ENCODE results near the gene PPP1R14C.
"Not testable (repeated sequence)": the region's sequence is repeated elsewhere in the genome, so short reads cannot be mapped to it uniquely, and the experiment has no call there.

PPP1R14C gene

GRCh38 chr6:150186129-150186898 lies 43.5 kb downstream of the PPP1R14C start:
- no peak overlapping the region for H3K4me3 ChIP-seq (replicated peaks; ENCODE audit: low read depth, low read length)
- no peak for TF ChIP-seq CTCF (IDR thresholded peaks at IDR 0.05; ENCODE audit: low read depth, low read length, missing control alignments)

GRCh38 chr6:150187433-150187832 lies 44.6 kb downstream of the PPP1R14C start:
- H3K4me3 ChIP-seq (replicated peaks; ENCODE audit: low read depth, low read length); DNase-seq (ENCODE audit: extremely low read depth, low read depth): not testable (repeated sequence)

More at GRCh38 chr6:150186129-150186898, 43.5 kb downstream of the PPP1R14C start:
- DNase-seq (ENCODE audit: extremely low read depth, low read depth): no peak

GRCh38 chr6:150189122-150189521 lies 46.3 kb downstream of the PPP1R14C start:
- TF ChIP-seq CTCF (IDR thresholded peaks at IDR 0.05; ENCODE audit: low read depth, low read length, missing control alignments): no peak
- H3K4me3 ChIP-seq (replicated peaks; ENCODE audit: low read depth, low read length): no peak overlapping the region
- DNase-seq (ENCODE audit: extremely low read depth, low read depth): no peak

- TF ChIP-seq CTCF (IDR thresholded peaks at IDR 0.05; ENCODE audit: low read depth, low read length, missing control alignments): no peak
- no peak for DNase-seq (ENCODE audit: extremely low read depth, low read depth)
- H3K4me3 ChIP-seq (replicated peaks; ENCODE audit: low read depth, low read length): no peak overlapping the region
Observed at GRCh38 chr6:150191809-150192208, 49.0 kb downstream of the PPP1R14C start.

GRCh38 chr6:150194195-150194594 lies 51.4 kb downstream of the PPP1R14C start:
- TF ChIP-seq CTCF (IDR thresholded peaks at IDR 0.05; ENCODE audit: low read depth, low read length, missing control alignments): no peak
- DNase-seq (ENCODE audit: extremely low read depth, low read depth): no peak

GRCh38 chr6:150195996-150196417 lies 53.2 kb downstream of the PPP1R14C start:
- TF ChIP-seq CTCF (IDR thresholded peaks at IDR 0.05; ENCODE audit: low read depth, low read length, missing control alignments): no peak
- no peak overlapping the region for H3K4me3 ChIP-seq (replicated peaks; ENCODE audit: low read depth, low read length)
- DNase-seq (ENCODE audit: extremely low read depth, low read depth): no peak

More at GRCh38 chr6:150194195-150194594, 51.4 kb downstream of the PPP1R14C start:
- no peak overlapping the region for H3K4me3 ChIP-seq (replicated peaks; ENCODE audit: low read depth, low read length)

GRCh38 chr6:150196942-150197745 lies 54.3 kb downstream of the PPP1R14C start:
- no peak for TF ChIP-seq CTCF (IDR thresholded peaks at IDR 0.05; ENCODE audit: low read depth, low read length, missing control alignments)
- no peak for DNase-seq (ENCODE audit: extremely low read depth, low read depth)
- H3K4me3 ChIP-seq (replicated peaks; ENCODE audit: low read depth, low read length): no peak overlapping the region

Measured in HFF-Myc (cell line).